K562 (cell line): Measurements from ENCODE around the gene ACBD3. TPM values are rescaled to one million over a fixed set of nuclear protein-coding genes. Genes with fewer than 3 reads are reported as not detected.

Experiments
- CHD1 ChIP-seq: fragments of 200-600 bp; sonication (generic); IDR thresholded peaks from one replicate; pipeline ENCODE4 v1.6.1; 2012; ENCODE audit warnings: mild to moderate bottlenecking, moderate library complexity, low read length, inconsistent platforms
- CTCFL ChIP-seq: IDR thresholded peaks from 2 replicates; pipeline ENCODE4 v1.6.1; 2011; ENCODE audit warnings: borderline replicate concordance, low read depth, mild to moderate bottlenecking, moderate library complexity, low read length; ENCODE audit not compliant: insufficient read depth, poor library complexity, severe bottlenecking
- LEF1 ChIP-seq: fragments of 450-650 bp; IDR thresholded peaks from 2 replicates; pipeline ENCODE4 v1.6.1; 2016; ENCODE audit warnings: mild to moderate bottlenecking
- MGA ChIP-seq: fragments of 450-650 bp; IDR thresholded peaks from 2 replicates; pipeline ENCODE4 v1.6.1; 2016; ENCODE audit warnings: mild to moderate bottlenecking, moderate library complexity
- PCBP2 ChIP-seq: fragments of 200-400 bp; formaldehyde crosslinking; IDR thresholded peaks from 2 replicates; pipeline ENCODE4 v1.6.1; 2018; ENCODE audit warnings: low read length, low read depth, mild to moderate bottlenecking, moderate library complexity; ENCODE audit not compliant: poor library complexity, severe bottlenecking
- POLR2AphosphoS2 ChIP-seq: IDR thresholded peaks from 2 replicates; pipeline ENCODE4 v1.6.1; 2012; ENCODE audit warnings: low read length, improper control_type of control experiment
- TCF7 ChIP-seq: sonication (generic); IDR thresholded peaks from 2 replicates; pipeline ENCODE4 v1.6.1; 2016; ENCODE audit warnings: antibody characterized with exemption, borderline replicate concordance
- TCFL5 ChIP-seq: fragments of 250-450 bp; sonication (Bioruptor Pico); conservative IDR thresholded peaks from 2 replicates; pipeline ENCODE4 v1.6.1; 2021; ENCODE audit warnings: mild to moderate bottlenecking, moderate library complexity, matching md5 sums
- THAP7 ChIP-seq: fragments of 250-450 bp; sonication (Bioruptor Pico); IDR thresholded peaks from 2 replicates; pipeline ENCODE4 v1.5.0; 2021
- ZFX ChIP-seq: sonication (generic); formaldehyde crosslinking; IDR thresholded peaks from 2 replicates; pipeline ENCODE4 v1.8.0; 2022; ENCODE audit warnings: mild to moderate bottlenecking, missing genetic modification reagents, moderate library complexity
- ZNF311 ChIP-seq: fragments of 250-450 bp; sonication (Bioruptor Pico); IDR thresholded peaks from 2 replicates; pipeline ENCODE4 v1.4.0; 2020; ENCODE audit warnings: mild to moderate bottlenecking, moderate library complexity
- polyA plus RNA-seq, 8 experiments: library from polyadenylated mRNA; depleted of rRNA in 4 of 8; stranded (reverse) in 5 of 8; unstranded in 3 of 8; fragments of >200 nt; fragmentation: Nextera tagmentation in 2 of 8; fragmentation: Illumina TruSeq in 1 of 8; extraction: Ambion mirVana in 2 of 8; extraction: Trizol in 1 of 8; gene quantifications; 2 replicates each; pipeline versions ENCODE4 v1.2.1 to v1.2.3, GENCODE V29; 2011 to 2014; ENCODE audit warnings: inconsistent platforms in 1 of 8, missing spikeins in 1 of 8
- total RNA-seq, 7 experiments: library from RNA; depleted of rRNA in 6 of 7; stranded (reverse); fragments of >200 nt in 6 of 7; fragmentation: Illumina TruSeq in 2 of 7; extraction: Trizol in 2 of 7; gene quantifications; 2 replicates each; pipeline versions ENCODE4 v1.2.1 to v1.2.3, GENCODE V29; 2011 to 2021; ENCODE audit warnings: low replicate concordance in 1 of 7
- TF ChIP-seq, protein P1 (sequence below): sonication (generic); formaldehyde crosslinking; IDR thresholded peaks from 2 replicates; pipeline ENCODE4 v1.8.1; 2022; ENCODE audit warnings: missing genetic modification reagents

The ACBD3 gene
- total and polyA plus RNA-seq, 9 of the 15 experiments (the other 6 are each of a cell fraction or from before 2014, with no cell fraction given): 11.1 to 36.7 (median 26.9) TPM

GRCh38 chr1:226125097-226125630 is 61.4 kb downstream of the ACBD3 start (continued):
- no peak for TF ChIP-seq MGA
- TF ChIP-seq, protein P1, sequence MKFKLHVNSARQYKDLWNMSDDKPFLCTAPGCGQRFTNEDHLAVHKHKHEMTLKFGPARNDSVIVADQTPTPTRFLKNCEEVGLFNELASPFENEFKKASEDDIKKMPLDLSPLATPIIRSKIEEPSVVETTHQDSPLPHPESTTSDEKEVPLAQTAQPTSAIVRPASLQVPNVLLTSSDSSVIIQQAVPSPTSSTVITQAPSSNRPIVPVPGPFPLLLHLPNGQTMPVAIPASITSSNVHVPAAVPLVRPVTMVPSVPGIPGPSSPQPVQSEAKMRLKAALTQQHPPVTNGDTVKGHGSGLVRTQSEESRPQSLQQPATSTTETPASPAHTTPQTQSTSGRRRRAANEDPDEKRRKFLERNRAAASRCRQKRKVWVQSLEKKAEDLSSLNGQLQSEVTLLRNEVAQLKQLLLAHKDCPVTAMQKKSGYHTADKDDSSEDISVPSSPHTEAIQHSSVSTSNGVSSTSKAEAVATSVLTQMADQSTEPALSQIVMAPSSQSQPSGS (CRISPR knock-in tag): no peak
- TF ChIP-seq TCFL5 (CRISPR knock-in tag): no peak
- TF ChIP-seq ZFX (CRISPR knock-in tag): no peak
- TF ChIP-seq CTCFL: peak; percentile 65
- TF ChIP-seq THAP7: no peak
- no peak for TF ChIP-seq ZNF311 (CRISPR knock-in tag)
- TF ChIP-seq PCBP2: no peak
- 0 out of 2 replicates have a peak, but pooled peaks have one; percentile 28 for TF ChIP-seq TCF7
- no peak for TF ChIP-seq LEF1
- TF ChIP-seq POLR2AphosphoS2: no peak
- TF ChIP-seq CHD1: no peak
